Transverse colon (tissue), 4 donors: Measurements from ENCODE around the gene SLC22A23. TPM values are rescaled to one million over a fixed set of nuclear protein-coding genes. Genes with fewer than 3 reads are reported as not detected.

Source experiments
- DNase-seq: peaks from one replicate; pipeline ENCODE4 v3.0.0-alpha.2; 2019
- H3K27ac ChIP-seq, 4 donors: fragments of 200-600 bp; sonication (generic); 2 replicates each; pipeline ENCODE4 v1.5.1; 2016 to 2018; ENCODE audit warnings: inconsistent platforms in 4 of 4
- H3K27me3 ChIP-seq: fragments of 200-600 bp; sonication (generic); 2 replicates; pipeline ENCODE4 v1.5.1; 2017; ENCODE audit warnings: inconsistent platforms
- H3K36me3 ChIP-seq, 4 donors: fragments of 200-600 bp; sonication (generic); 2 replicates each; pipeline ENCODE4 v1.5.1; 2017 to 2019; ENCODE audit warnings: inconsistent platforms in 4 of 4
- H3K4me1 ChIP-seq, 4 donors: fragments of 200-600 bp; sonication (generic); 2 replicates each; pipeline ENCODE4 v1.5.1; 2017 to 2020; ENCODE audit warnings: inconsistent platforms in 4 of 4
- H3K4me3 ChIP-seq, 4 donors: fragments of 200-600 bp; sonication (generic); 1 replicate in 1 of 4; 2 replicates in 3 of 4; pipeline versions ENCODE4 v1.5.1 to v1.6.1; 2017 to 2019; ENCODE audit warnings: inconsistent platforms in 4 of 4
- H3K9me3 ChIP-seq, 2 donors: fragments of 200-600 bp; sonication (generic); 2 replicates each; pipeline ENCODE4 v1.5.1; 2017 to 2019; ENCODE audit warnings: inconsistent platforms in 2 of 2
- EP300 ChIP-seq: sonication (generic); formaldehyde crosslinking; IDR thresholded peaks from one replicate; pipeline ENCODE4 v1.6.1; 2017; ENCODE audit warnings: antibody characterized with exemption, low read depth
- POLR2A ChIP-seq: fragments of 450-650 bp; IDR thresholded peaks from one replicate; pipeline ENCODE4 v1.6.1; 2016; ENCODE audit warnings: antibody characterized with exemption, mild to moderate bottlenecking, moderate library complexity
- POLR2AphosphoS5 ChIP-seq, 3 donors: sonication (generic); formaldehyde crosslinking; IDR thresholded peaks; one replicate each; pipeline ENCODE4 v1.6.1; 2016; ENCODE audit warnings: antibody characterized with exemption in 3 of 3
- WGBS, 2 donors: methylation state at CpG; one replicate each; pipeline ENCODE4 v1.1.5; 2018; ENCODE audit warnings: low coverage in 1 of 2; 5-methylcytosine and 5-hydroxymethylcytosine counted together
- in situ Hi-C, 4 donors: fragments of 200-750 bp; cut with MboI; loops; one replicate each; pipeline versions ENCODE4 v1.15.0 to v1.15.1; 2017; ENCODE audit warnings: low sequenced_read_pairs in 3 of 4, low pct_ligation_motif_present in 1 of 4, low pct_unique_long_range_greater_than_20kb in 1 of 4
- intact Hi-C: fragments of 100-400 bp; cut with DNase I; formaldehyde crosslinking; loops from one replicate; pipeline ENCODE4 v1.15.1; 2023; ENCODE audit warnings: low total_unique reads
- total RNA-seq, 4 donors: library from RNA; depleted of rRNA; stranded (reverse); fragments of >200 nt; gene quantifications; one replicate each; pipeline ENCODE4 v1.1.0, GENCODE V29; 2016
- TF ChIP-seq, protein P1 (sequence below), 5 experiments: fragments of 200-600 bp in 3 of 5; fragments of 450-650 bp in 2 of 5; sonication (generic) in 3 of 5; IDR thresholded peaks; 1 replicate in 2 of 5; 2 replicates in 3 of 5; pipeline ENCODE4 v1.5.1; 2016 to 2017; ENCODE audit warnings: antibody characterized with exemption in 5 of 5, inconsistent platforms in 3 of 5, mild to moderate bottlenecking in 2 of 5, moderate library complexity in 1 of 5

The SLC22A23 gene
- total RNA-seq, 4 donors from 2014 or later = 96.1 to 161 (median 117) TPM

DNA sequence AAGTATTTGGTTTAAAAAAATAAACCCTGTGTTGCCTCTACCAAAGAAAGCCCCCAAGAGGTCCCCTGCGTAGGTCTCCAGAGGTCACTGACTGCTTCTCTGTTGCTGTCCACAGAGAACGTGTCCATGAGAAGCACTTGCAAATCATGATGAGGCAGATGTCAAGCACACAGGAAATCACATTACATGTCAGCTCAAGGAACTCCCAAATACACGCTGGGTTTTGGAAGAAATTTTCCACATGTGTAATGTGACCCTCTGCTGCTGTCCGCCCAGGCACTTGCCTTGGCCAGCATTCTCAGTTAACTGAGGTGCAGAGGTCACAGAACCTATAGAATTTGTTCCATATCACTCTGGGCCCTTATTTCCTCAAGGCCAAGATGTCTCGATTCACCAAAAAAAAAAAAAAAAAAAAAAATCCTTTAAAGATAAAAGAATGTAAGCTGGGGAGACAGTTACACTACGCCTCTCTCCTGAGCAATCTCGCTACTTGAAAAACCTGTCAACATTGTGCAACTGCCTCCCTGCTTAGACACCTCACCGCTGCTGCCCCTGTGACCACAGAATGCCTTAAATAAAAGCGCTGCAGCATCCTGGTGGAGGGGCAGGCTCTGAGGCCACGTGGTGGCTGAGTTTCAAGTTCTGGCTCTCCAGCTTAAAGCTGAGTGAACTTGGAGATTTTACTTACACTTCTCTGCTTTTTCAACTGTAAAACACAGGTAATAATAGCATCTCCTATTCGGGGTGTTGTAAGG, 42.3 kb downstream of the SLC22A23 start:
- WGBS, 2 donors = 51 to 72% methylated on average over 7 to 11 of the region's 11 CpGs
- in situ Hi-C loops (no loop called here), intact Hi-C loops (no loop called here)
- H3K9me3 ChIP-seq = no peaks in the 10 kb centered on the region
- H3K27ac ChIP-seq = no peak overlapping the region
- no peak overlapping the region for H3K4me3 ChIP-seq
- DNase-seq = no peak
- no peaks in the 10 kb centered on the region for H3K27me3 ChIP-seq
- peaks cover 0 to 29% (median 3%) of the 10 kb centered on the region in 4 donors for H3K4me1 ChIP-seq
- no peaks in the 10 kb centered on the region for H3K36me3 ChIP-seq
- TF ChIP-seq POLR2A (no peak), EP300 (no peak), POLR2AphosphoS5 (IDR thresholded peaks at IDR 0.05) (no peak)
- TF ChIP-seq, protein P1, sequence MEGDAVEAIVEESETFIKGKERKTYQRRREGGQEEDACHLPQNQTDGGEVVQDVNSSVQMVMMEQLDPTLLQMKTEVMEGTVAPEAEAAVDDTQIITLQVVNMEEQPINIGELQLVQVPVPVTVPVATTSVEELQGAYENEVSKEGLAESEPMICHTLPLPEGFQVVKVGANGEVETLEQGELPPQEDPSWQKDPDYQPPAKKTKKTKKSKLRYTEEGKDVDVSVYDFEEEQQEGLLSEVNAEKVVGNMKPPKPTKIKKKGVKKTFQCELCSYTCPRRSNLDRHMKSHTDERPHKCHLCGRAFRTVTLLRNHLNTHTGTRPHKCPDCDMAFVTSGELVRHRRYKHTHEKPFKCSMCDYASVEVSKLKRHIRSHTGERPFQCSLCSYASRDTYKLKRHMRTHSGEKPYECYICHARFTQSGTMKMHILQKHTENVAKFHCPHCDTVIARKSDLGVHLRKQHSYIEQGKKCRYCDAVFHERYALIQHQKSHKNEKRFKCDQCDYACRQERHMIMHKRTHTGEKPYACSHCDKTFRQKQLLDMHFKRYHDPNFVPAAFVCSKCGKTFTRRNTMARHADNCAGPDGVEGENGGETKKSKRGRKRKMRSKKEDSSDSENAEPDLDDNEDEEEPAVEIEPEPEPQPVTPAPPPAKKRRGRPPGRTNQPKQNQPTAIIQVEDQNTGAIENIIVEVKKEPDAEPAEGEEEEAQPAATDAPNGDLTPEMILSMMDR (IDR thresholded peaks at IDR 0.05) = no peak

DNA sequence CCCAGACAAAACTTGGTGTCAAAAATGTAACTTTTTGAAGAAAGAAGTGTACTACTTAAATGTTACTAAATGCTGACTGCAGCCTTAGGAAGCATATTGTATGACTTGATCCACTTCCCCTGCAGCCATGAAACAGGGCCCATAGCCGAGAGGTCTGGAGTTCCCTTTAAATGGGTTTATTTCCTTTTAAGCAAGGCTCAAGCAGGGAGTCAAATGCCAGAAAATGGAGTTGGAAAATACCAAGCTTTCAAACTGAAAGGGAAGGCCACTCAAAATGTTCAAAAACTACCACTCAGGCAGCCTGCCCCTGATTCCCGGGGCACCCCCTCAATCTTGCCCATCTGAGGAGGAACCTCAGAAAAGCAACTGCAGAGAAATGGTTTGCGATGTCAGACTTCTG, 43.3 kb downstream of the SLC22A23 start:
- Histone ChIP-seq H3K27ac (no peak overlapping the region), H3K27me3 (no peaks in the 10 kb centered on the region), H3K4me3 (no peak overlapping the region), H3K4me1 (peaks cover 0 to 34% (median 7%) of the 10 kb centered on the region in 4 donors), H3K9me3 (no peaks in the 10 kb centered on the region), H3K36me3 (no peaks in the 10 kb centered on the region)
- in situ Hi-C loops = no loop called here
- TF ChIP-seq POLR2A = no peak
- TF ChIP-seq, protein P1 (IDR thresholded peaks at IDR 0.05) = no peak
- TF ChIP-seq EP300 = no peak
- TF ChIP-seq POLR2AphosphoS5 (IDR thresholded peaks at IDR 0.05) = no peak
- WGBS, 2 donors = 89 to 100% methylated on average over 1 to 3 of the region's 3 CpGs
- intact Hi-C loops = no loop called here
- DNase-seq = no peak

DNA sequence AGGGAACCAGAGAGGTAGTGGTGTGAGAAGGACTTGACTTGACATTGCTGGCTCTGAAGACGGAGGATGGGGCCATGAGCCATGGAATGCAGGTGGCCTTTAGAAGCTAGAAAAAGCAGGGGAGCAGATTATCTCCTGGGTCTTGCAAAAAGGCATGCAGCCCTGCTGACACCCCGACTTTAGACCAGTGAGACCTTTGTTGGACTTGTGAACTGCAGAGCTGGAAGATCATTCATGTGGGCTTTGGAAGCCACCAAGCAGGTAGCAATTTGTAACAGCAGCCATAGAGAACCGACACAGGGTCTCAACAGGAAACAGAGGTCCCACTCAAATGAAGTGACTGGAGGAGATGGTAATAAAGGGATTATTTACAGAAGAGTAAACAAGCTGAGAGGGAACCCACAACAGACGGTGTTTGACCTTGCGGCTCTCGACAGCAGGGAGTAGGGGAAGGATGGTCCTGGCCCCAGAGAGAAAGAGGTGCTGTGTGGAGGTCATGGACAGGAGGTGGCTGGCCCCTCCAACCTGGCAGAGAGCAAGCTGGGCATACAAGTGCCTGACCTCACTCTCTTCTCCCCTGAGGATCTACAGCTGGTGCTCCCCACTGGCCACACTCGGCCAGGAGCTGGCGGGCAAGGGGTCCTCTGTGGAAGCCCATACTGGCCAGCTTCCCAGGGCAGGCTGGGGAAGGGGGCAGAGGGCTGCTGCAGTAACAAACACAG, 43.9 kb downstream of the SLC22A23 start:
- Histone ChIP-seq H3K27me3 (no peaks in the 10 kb centered on the region), H3K36me3 (no peaks in the 10 kb centered on the region), H3K27ac (peak overlapping the region in 3 of 4 donors; percentile 13 to 85 (median 85)), H3K4me1 (peaks cover 0 to 36% (median 11%) of the 10 kb centered on the region in 4 donors), H3K4me3 (no peak overlapping the region), H3K9me3 (no peaks in the 10 kb centered on the region)
- DNase-seq = no peak
- 63 to 92% methylated on average over 4 to 8 of the region's 8 CpGs for WGBS, 2 donors
- TF ChIP-seq EP300 (no peak), POLR2AphosphoS5 (IDR thresholded peaks at IDR 0.05) (no peak), POLR2A (no peak)
- TF ChIP-seq, protein P1 (IDR thresholded peaks at IDR 0.05) = no peak
- intact Hi-C loops (no loop called here), in situ Hi-C loops (no loop called here)

DNA sequence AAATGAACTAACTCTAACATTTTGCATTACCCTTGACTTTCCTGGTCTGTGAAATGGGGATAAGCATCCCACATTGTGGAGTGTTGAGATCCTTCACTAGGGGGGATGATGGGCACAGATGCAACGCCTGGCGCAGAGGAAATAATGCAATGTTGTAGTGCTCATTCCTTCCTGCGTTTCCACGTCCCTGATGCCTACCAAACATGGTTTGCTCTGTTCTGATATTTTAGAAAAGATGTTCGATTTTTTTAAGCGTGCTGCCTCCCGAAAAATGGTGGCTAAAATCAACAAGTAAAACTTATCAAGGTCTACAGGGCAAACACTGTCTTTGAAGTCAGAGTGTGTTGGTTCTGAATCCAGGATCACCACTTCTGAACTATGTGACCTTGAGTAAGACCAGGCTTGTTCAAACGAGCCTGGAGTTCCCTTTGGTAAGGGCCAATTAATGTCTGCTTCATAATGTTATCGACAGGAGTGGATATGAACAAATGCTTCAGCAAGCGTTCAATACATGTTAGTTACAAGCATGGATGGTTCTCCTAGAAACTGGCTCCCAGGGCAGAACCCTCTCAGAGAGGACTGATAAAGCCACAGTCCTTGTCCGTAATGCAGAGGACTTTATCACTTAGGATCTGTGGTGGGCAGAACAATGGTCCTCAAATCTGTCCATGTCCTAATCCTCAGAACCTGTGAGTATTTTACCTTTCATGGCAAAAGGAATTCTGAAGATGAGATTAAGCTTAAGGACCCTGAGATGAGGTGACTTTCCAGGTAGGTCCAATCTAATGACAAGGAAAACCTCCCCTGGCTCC, 44.7 kb downstream of the SLC22A23 start:
- in situ Hi-C loops = no loop called here
- WGBS, 2 donors = 91 to 95% methylated on average over 7 to 11 of the region's 11 CpGs
- no peak overlapping the region for H3K4me3 ChIP-seq
- peaks cover 0 to 44% (median 15%) of the 10 kb centered on the region in 4 donors for H3K4me1 ChIP-seq
- intact Hi-C loops = no loop called here
- H3K27ac ChIP-seq = peak overlapping the region; percentile 82 to 85 (median 84)
- TF ChIP-seq POLR2AphosphoS5 (IDR thresholded peaks at IDR 0.05) (no peak), POLR2A (no peak), EP300 (no peak)
- TF ChIP-seq, protein P1 (IDR thresholded peaks at IDR 0.05) = no peak
- no peaks in the 10 kb centered on the region for H3K9me3 ChIP-seq
- no peaks in the 10 kb centered on the region for H3K27me3 ChIP-seq
- DNase-seq = no peak
- H3K36me3 ChIP-seq = no peaks in the 10 kb centered on the region
